ENCODE data around the gene MAN1A1. TPM values are rescaled to one million over a fixed set of nuclear protein-coding genes. Genes with fewer than 3 reads are reported as not detected.
"Not testable (repeated sequence)": the region's sequence is repeated elsewhere in the genome, so short reads cannot be mapped to it uniquely, and the experiment has no call there.

Gene MAN1A1
- total RNA-seq, 1 experiment from 2014 or later, result 6.8 TPM

- no peaks in the 10 kb centered on the region for H3K36me3 Mint-ChIP-seq
- H3K4me3 Mint-ChIP-seq, result no peak overlapping the region
- POLR2A ChIA-PET, result no interaction called here
- H3K27ac Mint-ChIP-seq, result no peak overlapping the region
- H3K9me3 Mint-ChIP-seq, result no peaks in the 10 kb centered on the region
- DNase-seq (ENCODE audit: low spot score), result no peak
- TF ChIP-seq NR3C1 (CRISPR knock-in tag; conservative IDR thresholded peaks at IDR 0.05; ENCODE audit: low read depth) (no peak), ATF3 (CRISPR knock-in tag; conservative IDR thresholded peaks at IDR 0.05) (no peak), GABPB1 (CRISPR knock-in tag; IDR thresholded peaks at IDR 0.05) (0 out of 2 replicates have a peak, but pooled peaks have one; percentile 37), NFATC4 (CRISPR knock-in tag; IDR thresholded peaks at IDR 0.05) (no peak), JUN (CRISPR knock-in tag; IDR thresholded peaks at IDR 0.05) (no peak), FOXP1 (CRISPR knock-in tag; IDR thresholded peaks at IDR 0.05; ENCODE audit: borderline replicate concordance) (no peak), E2F1 (CRISPR knock-in tag; IDR thresholded peaks at IDR 0.05) (no peak)
- peaks cover 8% of the 10 kb centered on the region; the same call in 1 of the 2 replicates for H3K4me1 Mint-ChIP-seq
- CTCF ChIA-PET, result no interaction called here
- ATAC-seq, result no peak
- H3K27me3 Mint-ChIP-seq (ENCODE audit: low read depth), result no peaks in the 10 kb centered on the region
Measured at GRCh38 chr6:119171088-119171841, 178.3 kb downstream of the MAN1A1 start.

GRCh38 chr6:119170447-119171087 is 179.0 kb downstream of the MAN1A1 start:
- DNase-seq (ENCODE audit: low spot score) (no peak), ATAC-seq (no peak)
- Mint-ChIP-seq H3K4me3 (no peak overlapping the region), H3K27ac (no peak overlapping the region), H3K27me3 (ENCODE audit: low read depth) (no peaks in the 10 kb centered on the region), H3K36me3 (no peaks in the 10 kb centered on the region), H3K4me1 (peaks cover 8% of the 10 kb centered on the region; the same call in 1 of the 2 replicates), H3K9me3 (no peaks in the 10 kb centered on the region)
- POLR2A ChIA-PET, result no interaction called here
- TF ChIP-seq MYBL2 (CRISPR knock-in tag; IDR thresholded peaks at IDR 0.05) (no peak), E2F4 (CRISPR knock-in tag; IDR thresholded peaks at IDR 0.05; ENCODE audit: borderline replicate concordance, low read depth) (no peak), ZBTB43 (CRISPR knock-in tag; IDR thresholded peaks at IDR 0.05) (no peak), TP53 (CRISPR knock-in tag; IDR thresholded peaks at IDR 0.05) (no peak), SMAD4 (CRISPR knock-in tag; IDR thresholded peaks at IDR 0.05) (no peak), GABPB1 (CRISPR knock-in tag; IDR thresholded peaks at IDR 0.05) (0 out of 2 replicates have a peak, but pooled peaks have one; percentile 41)
- CTCF ChIA-PET, result no interaction called here

- ChIA-PET CTCF (no interaction called here), POLR2A (no interaction called here)
- Mint-ChIP-seq H3K4me3 (no peak overlapping the region), H3K36me3 (no peaks in the 10 kb centered on the region), H3K9me3 (no peaks in the 10 kb centered on the region), H3K4me1 (peaks cover 8% of the 10 kb centered on the region; the same call in 1 of the 2 replicates), H3K27me3 (ENCODE audit: low read depth) (no peaks in the 10 kb centered on the region), H3K27ac (no peak overlapping the region)
- TF ChIP-seq ZNF425 (CRISPR knock-in tag; conservative IDR thresholded peaks at IDR 0.05), result no peak
- DNase-seq (ENCODE audit: low spot score), result no peak
- ATAC-seq, result no peak
Measured at GRCh38 chr6:119170103-119170446, 179.5 kb downstream of the MAN1A1 start.

GRCh38 chr6:119169355-119169754 is 180.2 kb downstream of the MAN1A1 start:
- ATAC-seq; DNase-seq (ENCODE audit: low spot score); H3K4me1 Mint-ChIP-seq; H3K9me3 Mint-ChIP-seq; H3K4me3 Mint-ChIP-seq; H3K36me3 Mint-ChIP-seq; H3K27ac Mint-ChIP-seq; CTCF ChIA-PET; H3K27me3 Mint-ChIP-seq (ENCODE audit: low read depth); POLR2A ChIA-PET: not testable (repeated sequence)
